ENCODE results near the gene PDXDC1.
"Not testable (repeated sequence)": the region's sequence is repeated elsewhere in the genome, so short reads cannot be mapped to it uniquely, and the experiment has no call there.

Gene PDXDC1

DNA sequence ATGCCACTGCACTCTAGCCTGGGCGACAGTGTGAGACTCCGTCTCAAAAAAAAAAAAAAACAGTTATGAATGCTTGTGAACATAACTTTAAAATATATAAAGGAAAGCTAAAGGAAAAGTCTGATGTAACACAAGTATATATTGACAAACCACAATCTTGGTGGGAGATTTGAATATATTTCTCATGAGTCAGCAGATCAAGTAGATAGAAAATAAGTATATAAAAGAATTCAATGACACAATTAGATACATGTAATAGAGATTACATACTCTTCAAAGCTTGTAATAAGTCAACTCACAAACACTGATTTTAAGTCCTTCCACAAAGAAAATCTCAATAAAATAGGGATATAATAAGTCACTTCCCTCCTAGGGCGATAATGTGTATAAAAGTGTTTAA lies 40.8 kb downstream of the PDXDC1 start:
- DNase-seq (ENCODE audit: low spot score); H3K27ac ChIP-seq; H3K4me3 ChIP-seq: not testable (repeated sequence)

DNA sequence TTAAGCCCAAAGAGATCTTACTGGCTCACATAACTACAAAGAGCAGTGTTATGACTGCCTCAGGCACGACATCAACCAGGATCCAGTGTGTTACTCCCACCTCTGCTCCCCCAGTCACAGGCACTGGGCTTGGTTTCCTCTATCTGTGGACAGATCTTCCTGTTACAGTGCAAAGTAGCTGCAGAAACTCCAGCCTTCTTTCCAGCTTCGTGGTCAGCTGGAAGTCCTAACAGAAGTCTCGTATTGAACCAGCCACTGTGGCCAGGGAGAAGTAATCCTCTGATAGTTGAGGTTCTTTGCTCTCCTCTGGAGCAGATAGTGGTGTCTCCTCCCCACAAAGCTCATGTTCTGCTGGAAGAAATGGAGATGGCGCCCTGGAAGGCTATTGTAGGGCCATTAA lies 41.5 kb downstream of the PDXDC1 start:
- not testable (repeated sequence) for DNase-seq (ENCODE audit: low spot score)
- H3K27ac ChIP-seq = peak overlapping the region in 1 of 2 donors; percentile 12

GRCh38 chr16:15016951-15017580 lies 42.2 kb downstream of the PDXDC1 start:
- not testable (repeated sequence) for H3K4me3 ChIP-seq; DNase-seq (ENCODE audit: low spot score)
- peak overlapping the region in 1 of 2 donors; percentile 12 for H3K27ac ChIP-seq

More for the DNA sequence above, 41.5 kb downstream of the PDXDC1 start:
- not testable (repeated sequence) for H3K4me3 ChIP-seq

DNA sequence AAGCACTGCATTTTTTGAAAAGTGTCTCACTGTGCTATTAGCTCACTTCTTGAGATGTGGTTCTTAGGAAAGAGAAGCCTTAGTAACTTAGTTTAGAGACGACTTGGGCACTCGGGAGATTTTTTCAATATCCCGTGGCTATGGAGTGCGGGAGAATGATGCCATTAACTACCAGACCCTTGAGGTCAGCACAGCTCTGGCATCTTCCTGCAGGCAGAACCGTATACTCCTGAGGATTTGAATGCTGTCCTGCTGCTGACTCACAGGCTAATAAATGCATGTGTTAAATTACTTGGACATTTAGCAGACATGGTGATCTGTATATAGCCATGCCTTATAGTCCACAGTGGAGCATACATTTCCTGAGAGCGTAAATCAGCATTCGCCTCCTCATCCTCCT lies 46.6 kb downstream of the PDXDC1 start:
- not testable (repeated sequence) for DNase-seq (ENCODE audit: low spot score); H3K27ac ChIP-seq; H3K4me3 ChIP-seq

DNA sequence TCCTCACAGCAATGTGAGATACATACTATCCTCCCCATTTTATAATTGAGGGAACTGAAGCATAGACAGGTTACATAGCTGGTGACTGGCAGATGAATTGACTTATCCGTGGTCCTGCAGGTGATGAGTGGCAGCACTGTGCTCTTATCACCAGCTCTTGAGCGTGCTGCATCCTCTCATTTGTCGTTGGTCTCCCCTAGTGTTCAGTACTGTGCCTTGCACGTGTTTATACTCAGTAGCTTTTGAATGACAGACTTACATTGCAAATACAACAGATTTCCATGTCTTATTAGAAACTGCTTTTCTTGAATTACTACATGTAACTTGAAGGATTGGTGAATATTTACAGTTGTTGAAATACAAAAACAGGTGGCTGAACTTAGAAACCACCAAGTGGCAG lies 47.4 kb downstream of the PDXDC1 start:
- DNase-seq (ENCODE audit: low spot score); H3K27ac ChIP-seq; H3K4me3 ChIP-seq: not testable (repeated sequence)

GRCh38 chr16:15023381-15024077 lies 48.7 kb downstream of the PDXDC1 start:
- H3K27ac ChIP-seq; H3K4me3 ChIP-seq; DNase-seq (ENCODE audit: low spot score): not testable (repeated sequence)

DNA sequence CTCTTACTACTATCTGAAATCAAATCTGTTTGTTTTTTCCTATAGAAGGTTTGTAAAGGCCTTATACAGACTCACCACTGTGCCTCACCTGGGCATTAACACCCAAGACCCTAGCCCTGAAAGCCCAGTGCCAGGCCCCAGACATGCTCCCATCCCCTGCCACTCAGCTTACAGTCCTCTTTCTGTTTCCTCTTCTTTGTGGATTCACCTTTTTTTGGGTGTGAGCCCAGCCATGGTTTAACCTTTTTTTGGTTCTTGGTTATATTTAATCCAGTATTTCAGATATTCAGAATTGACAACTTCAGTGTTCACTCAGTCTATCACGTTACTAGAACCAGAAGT lies 50.0 kb downstream of the PDXDC1 start:
- H3K4me3 ChIP-seq; DNase-seq (ENCODE audit: low spot score): not testable (repeated sequence)
- peak overlapping the region in 1 of 2 donors; percentile 55 for H3K27ac ChIP-seq

DNA sequence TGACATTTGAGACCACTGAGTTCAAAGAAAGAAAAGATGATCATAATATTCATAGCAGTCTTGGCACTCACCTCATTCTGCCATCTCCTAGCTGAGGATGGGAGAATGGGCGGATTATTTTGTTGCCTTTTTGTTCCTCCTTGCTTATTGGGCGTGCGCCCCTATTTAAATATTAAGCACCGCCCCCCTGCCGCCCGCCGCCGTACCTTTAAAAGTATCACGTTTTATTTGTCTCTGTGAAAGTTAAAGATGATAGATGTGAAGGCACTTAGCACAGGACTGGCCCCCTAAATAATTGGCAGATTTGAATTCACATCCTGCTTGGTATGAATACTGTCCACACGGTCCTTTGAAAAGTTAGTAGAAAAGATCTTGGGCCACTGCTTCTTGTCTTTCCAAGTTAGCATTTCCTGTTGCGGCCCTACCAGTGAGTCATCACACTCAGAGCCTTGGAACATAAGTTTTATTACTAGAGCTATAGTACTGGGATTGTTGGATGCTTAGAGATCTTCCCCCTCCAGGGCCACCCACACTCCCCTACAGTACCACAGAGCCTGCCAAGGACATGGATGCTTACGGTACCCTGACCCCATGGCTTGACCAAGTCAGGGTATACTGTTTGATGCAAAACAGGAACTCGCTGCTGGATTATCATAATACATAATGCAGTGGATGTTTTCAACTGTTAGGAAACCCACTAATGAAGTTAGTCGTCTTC lies 50.6 kb downstream of the PDXDC1 start:
- H3K4me3 ChIP-seq; DNase-seq (ENCODE audit: low spot score): not testable (repeated sequence)
- peak overlapping the region in 1 of 2 donors; percentile 55 for H3K27ac ChIP-seq

GRCh38 chr16:15027051-15027450 lies 52.2 kb downstream of the PDXDC1 start:
- not testable (repeated sequence) for H3K27ac ChIP-seq; H3K4me3 ChIP-seq; DNase-seq (ENCODE audit: low spot score)

DNA sequence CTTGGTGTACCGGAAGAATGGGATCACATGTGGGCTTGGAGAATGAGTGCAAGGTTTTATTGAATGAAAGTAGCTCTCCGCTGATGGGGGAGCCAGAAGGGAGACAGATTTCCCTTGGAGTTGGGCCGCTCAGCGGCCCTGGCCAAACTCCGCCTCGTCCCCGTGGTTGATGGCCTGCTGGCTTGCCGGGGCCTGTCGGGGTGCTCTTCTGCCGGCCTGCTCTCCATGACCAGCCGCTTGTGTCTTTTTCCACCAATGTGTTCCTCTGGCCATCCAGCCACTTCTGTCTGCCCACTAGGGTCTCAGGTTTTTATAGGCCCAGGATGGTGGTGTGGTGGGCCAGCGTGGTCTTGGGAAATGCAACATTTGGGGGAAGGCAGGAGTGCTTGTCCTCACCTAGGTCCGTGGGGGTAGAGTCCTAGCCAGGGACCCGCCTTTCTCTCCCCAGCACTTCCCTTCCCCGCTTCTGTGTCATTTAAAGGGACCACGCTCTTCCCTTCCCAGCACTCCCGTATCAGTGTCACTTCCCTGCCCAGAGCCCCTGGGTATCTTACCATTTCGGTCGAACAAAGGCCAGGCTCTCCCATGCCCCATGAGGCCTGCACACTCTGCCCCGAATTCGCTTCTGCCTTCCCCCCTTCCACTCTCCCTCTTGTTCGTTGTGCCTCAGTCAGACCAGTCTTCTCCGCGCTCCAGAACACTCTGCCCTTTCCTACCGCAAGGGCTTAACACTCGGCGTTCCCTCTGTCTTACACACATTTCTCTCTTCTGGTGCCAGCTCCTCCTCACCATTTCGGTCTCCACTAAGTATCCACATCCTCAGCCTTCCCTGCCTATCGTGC lies 52.9 kb downstream of the PDXDC1 start:
- H3K27ac ChIP-seq = peak overlapping the region in 1 of 2 donors; percentile 34

DNA sequence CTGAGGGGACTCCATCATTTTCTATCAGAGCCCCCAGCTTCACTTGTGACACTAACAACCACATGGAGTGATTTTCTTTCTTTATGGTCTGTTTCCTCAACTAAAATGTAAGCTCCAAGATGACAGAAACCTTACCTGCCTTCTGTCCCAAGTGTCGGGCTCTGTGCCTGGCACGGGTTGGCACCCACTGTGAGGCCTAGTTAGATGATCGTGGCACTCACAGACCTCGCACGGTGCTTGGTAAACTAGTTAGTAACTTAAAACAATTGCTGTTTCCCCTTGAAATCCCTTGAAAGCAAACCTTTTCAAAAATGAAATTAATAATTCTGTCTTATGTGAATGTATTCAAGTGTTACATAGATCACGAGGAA lies 53.5 kb downstream of the PDXDC1 start:
- not testable (repeated sequence) for H3K4me3 ChIP-seq; DNase-seq (ENCODE audit: low spot score); H3K27ac ChIP-seq

More for the DNA sequence above, 52.9 kb downstream of the PDXDC1 start:
- DNase-seq (ENCODE audit: low spot score); H3K4me3 ChIP-seq: not testable (repeated sequence)

GRCh38 chr16:15028801-15029698 lies 54.2 kb downstream of the PDXDC1 start:
- H3K4me3 ChIP-seq; H3K27ac ChIP-seq; DNase-seq (ENCODE audit: low spot score): not testable (repeated sequence)

DNA sequence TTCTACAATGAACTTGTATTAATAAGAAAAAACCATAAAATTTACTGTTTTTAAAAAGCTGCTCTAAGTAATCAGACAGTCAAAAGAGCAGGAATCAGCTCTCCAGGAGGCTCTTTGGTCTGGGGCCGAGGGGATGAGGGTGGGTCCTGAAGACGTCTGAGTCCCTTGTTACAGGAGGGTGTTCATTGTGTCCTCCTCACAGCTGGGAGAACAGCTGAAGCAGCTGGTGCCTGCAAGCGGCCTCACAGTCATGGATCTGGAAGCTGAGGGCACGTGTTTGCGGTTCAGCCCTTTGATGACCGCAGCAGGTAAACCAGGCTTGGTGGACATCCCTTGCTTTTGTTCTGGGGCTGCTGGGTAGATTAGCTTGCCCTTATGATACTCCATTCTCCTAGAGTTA lies 54.9 kb downstream of the PDXDC1 start:
- H3K4me3 ChIP-seq; H3K27ac ChIP-seq; DNase-seq (ENCODE audit: low spot score): not testable (repeated sequence)

All from coronary artery (tissue), 2 donors.